GM12873 (cell line): ENCODE data around the gene ABCB1.

Source experiments
- TF ChIP-seq, protein P1 (sequence below): IDR thresholded peaks from 2 replicates; pipeline ENCODE4 v1.5.1; 2012; ENCODE audit warnings: low read depth, mild to moderate bottlenecking, moderate library complexity, low read length, control low read depth; ENCODE audit not compliant: insufficient read depth; ENCODE audit errors: missing control alignments

ABCB1 gene

DNA sequence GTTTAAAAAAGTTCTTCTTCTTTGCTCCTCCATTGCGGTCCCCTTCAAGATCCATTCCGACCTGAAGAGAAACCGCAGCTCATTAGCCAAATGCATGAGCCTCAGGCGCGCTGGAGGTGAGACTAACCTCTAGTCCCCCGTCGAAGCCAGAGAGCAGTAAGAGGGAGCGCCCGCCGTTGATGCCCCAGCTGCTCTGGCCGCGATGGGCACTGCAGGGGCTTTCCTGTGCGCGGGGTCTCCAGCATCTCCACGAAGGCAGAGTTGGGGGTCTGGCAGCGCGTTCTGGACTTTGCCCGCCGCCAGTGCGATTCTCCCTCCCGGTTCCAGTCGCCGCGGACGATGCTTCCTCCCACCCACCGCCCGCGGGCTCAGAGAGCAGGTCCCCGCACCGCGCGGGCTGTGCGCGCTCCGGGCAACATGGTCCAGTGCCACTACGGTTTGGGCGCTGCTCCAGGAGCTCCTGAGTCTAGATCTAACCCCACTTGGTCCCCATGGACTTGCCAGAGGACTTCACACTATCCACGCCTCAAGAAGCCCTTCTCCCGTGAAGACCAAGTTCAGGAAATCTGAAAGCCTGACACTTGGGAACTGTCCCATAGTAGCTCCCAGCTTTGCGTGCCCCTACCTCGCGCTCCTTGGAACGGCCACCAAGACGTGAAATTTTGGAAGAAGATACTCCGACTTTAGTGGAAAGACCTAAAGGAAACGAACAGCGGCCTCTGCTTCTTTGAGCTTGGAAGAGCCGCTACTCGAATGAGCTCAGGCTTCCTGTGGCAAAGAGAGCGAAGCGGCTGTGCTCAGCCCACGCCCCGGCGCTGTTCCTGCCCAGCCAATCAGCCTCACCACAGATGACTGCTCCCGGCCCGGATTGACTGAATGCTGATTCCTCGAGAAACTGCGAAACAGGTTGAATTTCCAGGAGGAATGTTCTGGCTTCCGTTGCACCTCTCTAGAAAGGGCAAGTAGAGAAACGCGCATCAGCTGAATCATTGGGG lies at the start of gene ABCB1:
ABCB1 (minus strand) TSS at position 755 of the 995 bp plus-strand sequence; CDS start at position 55, 700 bp downstream.
- TF ChIP-seq, protein P1, sequence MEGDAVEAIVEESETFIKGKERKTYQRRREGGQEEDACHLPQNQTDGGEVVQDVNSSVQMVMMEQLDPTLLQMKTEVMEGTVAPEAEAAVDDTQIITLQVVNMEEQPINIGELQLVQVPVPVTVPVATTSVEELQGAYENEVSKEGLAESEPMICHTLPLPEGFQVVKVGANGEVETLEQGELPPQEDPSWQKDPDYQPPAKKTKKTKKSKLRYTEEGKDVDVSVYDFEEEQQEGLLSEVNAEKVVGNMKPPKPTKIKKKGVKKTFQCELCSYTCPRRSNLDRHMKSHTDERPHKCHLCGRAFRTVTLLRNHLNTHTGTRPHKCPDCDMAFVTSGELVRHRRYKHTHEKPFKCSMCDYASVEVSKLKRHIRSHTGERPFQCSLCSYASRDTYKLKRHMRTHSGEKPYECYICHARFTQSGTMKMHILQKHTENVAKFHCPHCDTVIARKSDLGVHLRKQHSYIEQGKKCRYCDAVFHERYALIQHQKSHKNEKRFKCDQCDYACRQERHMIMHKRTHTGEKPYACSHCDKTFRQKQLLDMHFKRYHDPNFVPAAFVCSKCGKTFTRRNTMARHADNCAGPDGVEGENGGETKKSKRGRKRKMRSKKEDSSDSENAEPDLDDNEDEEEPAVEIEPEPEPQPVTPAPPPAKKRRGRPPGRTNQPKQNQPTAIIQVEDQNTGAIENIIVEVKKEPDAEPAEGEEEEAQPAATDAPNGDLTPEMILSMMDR, result no peak

DNA sequence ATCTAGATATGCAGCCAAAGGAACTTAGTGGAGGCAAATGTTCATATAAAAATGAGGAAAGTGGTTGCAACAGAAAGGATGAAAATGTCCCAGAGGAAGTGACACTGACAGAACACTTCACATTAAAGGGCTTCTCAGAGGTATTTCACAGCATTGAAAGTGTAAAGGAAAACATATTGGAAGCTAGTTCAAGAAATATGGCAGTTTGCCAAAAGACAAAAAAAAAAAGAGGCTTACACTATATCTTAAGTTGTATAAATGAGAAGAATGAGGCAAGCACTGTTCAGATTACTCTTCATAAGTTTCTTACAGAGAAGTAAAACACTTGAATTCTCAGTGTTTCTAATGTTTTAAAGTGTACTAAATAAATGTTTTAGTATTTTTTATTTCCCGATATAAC lies 47.6 kb upstream of the ABCB1 start:
- TF ChIP-seq, protein P1, result no peak

DNA sequence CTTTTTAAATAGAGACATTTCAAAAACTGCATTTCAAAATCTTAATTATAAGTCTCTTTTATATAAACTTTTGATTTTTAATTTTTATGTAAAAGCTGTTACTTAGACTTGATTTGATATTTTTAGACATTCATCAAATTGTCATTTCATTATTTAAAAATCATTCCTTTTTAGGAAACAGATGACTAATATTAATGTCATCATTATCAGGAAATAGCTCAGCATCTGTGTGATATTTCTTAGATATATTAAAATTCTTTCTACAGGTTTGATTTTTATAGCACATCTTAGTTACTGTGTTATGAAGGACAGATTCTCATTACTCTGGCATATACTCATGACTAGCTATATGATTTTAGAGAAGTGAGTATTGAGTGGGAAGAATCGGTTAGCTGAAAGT lies 44.8 kb upstream of the ABCB1 start:
- TF ChIP-seq, protein P1, result no peak

DNA sequence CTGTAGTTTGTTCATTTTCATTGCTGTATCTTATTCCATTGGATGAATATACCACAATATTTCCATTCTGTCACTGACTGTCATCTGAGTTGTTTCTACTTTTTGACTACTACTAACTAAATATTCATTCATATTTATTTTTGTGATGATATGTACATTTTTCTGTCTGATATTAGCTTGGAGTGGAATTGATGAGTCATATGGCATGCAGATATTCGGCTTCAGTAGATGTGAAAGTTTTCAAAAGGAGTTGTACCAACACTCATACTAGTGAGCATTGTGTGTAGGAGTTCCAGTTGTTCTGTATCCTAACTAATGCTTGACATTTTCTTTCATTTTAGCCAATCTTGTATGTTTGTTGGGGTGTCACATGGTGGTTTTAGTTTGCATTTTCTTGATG lies 35.2 kb upstream of the ABCB1 start:
- TF ChIP-seq, protein P1, result no peak

DNA sequence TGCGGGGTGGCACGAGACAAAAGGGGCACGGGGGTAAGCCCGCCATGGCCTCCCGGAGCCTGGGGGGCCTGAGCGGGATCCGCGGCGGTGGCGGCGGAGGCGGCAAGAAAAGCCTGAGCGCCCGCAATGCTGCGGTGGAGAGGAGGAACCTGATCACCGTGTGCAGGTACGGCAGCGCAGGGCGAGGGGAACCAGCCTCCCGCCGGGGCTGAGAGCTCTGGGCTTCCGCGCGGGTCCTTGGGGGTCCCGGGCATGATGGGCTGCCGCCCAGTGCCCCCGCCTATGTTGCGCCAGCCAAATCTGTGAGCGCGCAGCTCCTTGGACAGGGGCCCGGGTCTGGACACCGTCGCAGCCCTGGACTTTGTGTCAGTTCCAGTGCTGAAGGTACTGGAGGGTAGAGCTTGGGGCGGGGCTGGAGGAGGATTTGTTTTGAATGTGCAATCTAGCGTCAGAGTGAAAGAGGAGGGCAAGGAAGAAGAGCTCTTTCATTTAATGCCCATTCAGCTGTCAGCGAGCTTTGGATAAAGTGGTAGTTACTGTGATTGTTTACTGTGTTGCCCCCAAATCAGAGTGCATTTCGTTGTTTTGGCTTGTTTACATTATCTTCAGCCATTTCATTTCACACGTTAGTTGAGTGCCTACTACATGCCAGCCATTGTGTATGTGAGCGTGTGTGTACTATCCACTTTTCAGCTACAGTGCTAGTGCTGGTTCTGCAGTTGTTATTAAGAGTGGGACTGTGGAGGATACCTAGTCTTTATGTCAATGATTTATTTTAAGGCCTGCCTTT lies 28.3 kb upstream of the ABCB1 start:
- TF ChIP-seq, protein P1, result no peak

DNA sequence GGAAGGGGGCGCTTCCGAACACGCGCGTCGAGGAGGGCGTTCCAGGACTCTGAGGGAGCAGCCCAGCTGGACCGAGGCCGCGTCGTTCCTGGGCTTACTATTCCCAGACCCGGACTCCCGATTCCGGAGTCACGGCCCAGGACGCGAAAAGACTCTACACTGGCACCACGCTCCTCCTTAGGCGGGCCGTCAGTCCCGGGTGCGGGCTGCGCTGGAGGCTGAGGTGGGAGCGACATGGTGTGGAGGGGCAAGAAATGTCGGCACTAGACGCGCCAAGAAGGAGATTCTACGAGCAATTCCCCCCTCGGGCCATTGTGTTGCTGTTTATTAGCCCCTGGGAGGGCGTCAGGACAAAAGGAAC lies 26.9 kb upstream of the ABCB1 start:
- TF ChIP-seq, protein P1, result no peak

DNA sequence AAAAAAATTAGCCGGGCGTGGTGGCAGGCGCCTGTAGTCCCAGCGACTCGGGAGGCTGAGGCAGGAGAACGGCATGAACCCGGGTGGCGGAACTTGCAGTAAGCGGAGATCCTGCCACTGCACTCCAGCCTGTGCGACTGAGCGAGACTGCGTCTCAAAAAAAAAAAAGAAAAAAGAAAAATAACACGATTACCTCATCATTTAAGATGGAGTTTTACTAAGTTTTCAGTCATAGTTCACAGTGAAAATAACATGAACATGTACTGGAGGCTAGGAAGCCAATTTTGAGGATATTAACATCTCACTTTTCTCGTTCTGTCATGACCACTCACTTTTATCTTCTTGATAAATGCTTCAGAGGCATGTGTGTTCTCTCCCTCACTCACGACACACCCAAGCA lies 24.4 kb upstream of the ABCB1 start:
- TF ChIP-seq, protein P1, result no peak
